ENCODE measurements around the gene TNPO3. TPM values are rescaled to one million over a fixed set of nuclear protein-coding genes. Genes with fewer than 3 reads are reported as not detected.

Gene TNPO3
- total RNA-seq, 1 experiment from 2014 or later = 58.5 TPM

GRCh38 chr7:128908750-128909624 lies 145.9 kb downstream of the TNPO3 start (continued):
- TF ChIP-seq ZBTB33 (IDR thresholded peaks at IDR 0.05; ENCODE audit: extremely low read depth, insufficient replicate concordance, low read length) (no peak), SP1 (IDR thresholded peaks at IDR 0.05; ENCODE audit: low read depth) (no peak), POLR2A (IDR thresholded peaks at IDR 0.05; ENCODE audit: borderline replicate concordance, extremely low read depth, insufficient read depth, insufficient read length) (no peak), RAD21 (IDR thresholded peaks at IDR 0.05; ENCODE audit: low read depth) (no peak), ZNF274 (IDR thresholded peaks at IDR 0.05; ENCODE audit: low read depth, low read length) (no peak), TCF7L2 (IDR thresholded peaks at IDR 0.05; ENCODE audit: borderline replicate concordance, extremely low read depth, insufficient read depth, insufficient read length) (no peak), ELF1 (IDR thresholded peaks at IDR 0.05; ENCODE audit: borderline replicate concordance, low read depth) (no peak)

- H2AFZ ChIP-seq (ENCODE audit: low read depth, low read length, poor library complexity, severe bottlenecking) = no peak overlapping the region
- ChIA-PET POLR2A (no interaction called here), RAD21 (ENCODE audit: low non-redundant PET in 1 of 2, low total read pairs in 2 of 2, uncharacterized antibody in 2 of 2, unreplicated experiment in 2 of 2) (interaction anchor here in 1 of 2 experiments (0.7 kb wide), 1 partner anchor 219 kb away, joined by 5 read pairs; no protein-coding TSS in a partner anchor), CTCF (no interaction called here)
- H3K9ac ChIP-seq (ENCODE audit: low read length) = no peak overlapping the region
- H3K27ac ChIP-seq (ENCODE audit: low read depth, low read length) = no peak overlapping the region
- H3K4me2 ChIP-seq (ENCODE audit: low read length) = no peak overlapping the region
- no peak overlapping the region for H3K4me3 ChIP-seq (replicated peaks in 1 of 2; ENCODE audit: low read depth in 1 of 2, low read length in 2 of 2)
- no peaks in the 10 kb centered on the region for H3K27me3 ChIP-seq (ENCODE audit: insufficient read depth, low read length)
- DNase-seq (ENCODE audit: low read depth, low spot score) = no peak
- no peaks in the 10 kb centered on the region for H3K36me3 ChIP-seq (ENCODE audit: control insufficient read depth in 1 of 2, insufficient read depth in 2 of 2, low read length in 2 of 2)
- no peaks in the 10 kb centered on the region for H3K9me3 ChIP-seq (ENCODE audit: control insufficient read depth in 1 of 2, insufficient read depth in 1 of 2, low read depth in 1 of 2, low read length in 2 of 2)
- no peak for TF ChIP-seq MAX (IDR thresholded peaks at IDR 0.05)
- no peak for TF ChIP-seq EGR1 (IDR thresholded peaks at IDR 0.05; ENCODE audit: low read depth)
- no peak for TF ChIP-seq ZBTB33 (IDR thresholded peaks at IDR 0.05; ENCODE audit: extremely low read depth, insufficient replicate concordance, low read length)
- no peak for TF ChIP-seq YY1 (IDR thresholded peaks at IDR 0.05; ENCODE audit: extremely low read depth, insufficient replicate concordance, low read depth, low read length)
- TF ChIP-seq ZFX (IDR thresholded peaks at IDR 0.05) = no peak
- TF ChIP-seq REST (IDR thresholded peaks at IDR 0.05; ENCODE audit: low read depth) = no peak
- no peak for TF ChIP-seq POLR2A (IDR thresholded peaks at IDR 0.05; ENCODE audit: borderline replicate concordance, extremely low read depth, insufficient read depth, insufficient read length)
- no peak for ATAC-seq
- no peaks in the 10 kb centered on the region for H4K20me1 ChIP-seq (ENCODE audit: insufficient read depth)
- no TSS peak for BruUV-seq (replicated peaks)
- intact Hi-C loops (cut with micrococcal nuclease) = no loop called here
- peaks cover 7 to 32% of the 10 kb centered on the region in 2 experiments for H3K4me1 ChIP-seq (ENCODE audit: control insufficient read depth in 1 of 2, insufficient read depth in 2 of 2, low read length in 2 of 2)
- H3K79me2 ChIP-seq (ENCODE audit: insufficient read depth, low read length) = no peaks in the 10 kb centered on the region
- no peaks in the 10 kb centered on the region for H3K9me2 ChIP-seq (ENCODE audit: insufficient read depth)
Observed at GRCh38 chr7:128906766-128907559, 147.9 kb downstream of the TNPO3 start.
